Transverse colon (tissue), 4 donors: ENCODE results near the gene XPA.

Source experiments
- CTCF ChIP-seq, 5 experiments: fragments of 200-600 bp in 3 of 5; fragments of 450-650 bp in 2 of 5; sonication (generic) in 3 of 5; IDR thresholded peaks; 1 replicate in 2 of 5; 2 replicates in 3 of 5; pipeline ENCODE4 v1.5.1; 2016 to 2017; ENCODE audit warnings: antibody characterized with exemption in 5 of 5, inconsistent platforms in 3 of 5, mild to moderate bottlenecking in 2 of 5, moderate library complexity in 1 of 5
- EP300 ChIP-seq: sonication (generic); formaldehyde crosslinking; IDR thresholded peaks from one replicate; pipeline ENCODE4 v1.6.1; 2017; ENCODE audit warnings: antibody characterized with exemption, low read depth
- POLR2A ChIP-seq: fragments of 450-650 bp; IDR thresholded peaks from one replicate; pipeline ENCODE4 v1.6.1; 2016; ENCODE audit warnings: antibody characterized with exemption, mild to moderate bottlenecking, moderate library complexity
- POLR2AphosphoS5 ChIP-seq, 3 donors: sonication (generic); formaldehyde crosslinking; IDR thresholded peaks; one replicate each; pipeline ENCODE4 v1.6.1; 2016; ENCODE audit warnings: antibody characterized with exemption in 3 of 3

- TF ChIP-seq CTCF (IDR thresholded peaks at IDR 0.05) (no peak), POLR2AphosphoS5 (IDR thresholded peaks at IDR 0.05) (no peak), EP300 (no peak), POLR2A (no peak)
These were observed 68.5 kb downstream of the XPA start for GRCh38 chr9:97628668-97629067.
